DMS79 treated with DMSO at 0.1 percent for 48 hours (cell line): ENCODE data around the gene ERG.

Experiments
- DNase-seq: peaks from one replicate; lab custom pipeline; 2025; lab: John Stamatoyannopoulos, UW

Gene ERG

GRCh38 chr21:38389896-38390295, 108.4 kb downstream of the ERG start:
- DNase-seq = no peak

- DNase-seq = no peak
Measured at GRCh38 chr21:38389354-38389676, 109.0 kb downstream of the ERG start.

- no peak for DNase-seq
Measured at GRCh38 chr21:38388647-38389353, 109.5 kb downstream of the ERG start.

GRCh38 chr21:38388203-38388602, 110.1 kb downstream of the ERG start:
- no peak for DNase-seq

GRCh38 chr21:38386967-38387366, 111.3 kb downstream of the ERG start:
- no peak for DNase-seq

- no peak for DNase-seq
Measured at GRCh38 chr21:38385427-38386175, 112.7 kb downstream of the ERG start.

- DNase-seq = no peak
Measured at GRCh38 chr21:38384675-38385426, 113.4 kb downstream of the ERG start.

- no peak for DNase-seq
Measured at GRCh38 chr21:38384238-38384560, 114.1 kb downstream of the ERG start.

- DNase-seq = no peak
Measured at GRCh38 chr21:38383411-38384237, 114.7 kb downstream of the ERG start.

- DNase-seq = no peak
Measured at GRCh38 chr21:38380481-38381137, 117.7 kb downstream of the ERG start.

- DNase-seq = no peak
Measured at GRCh38 chr21:38379147-38379546, 119.1 kb downstream of the ERG start.

- no peak for DNase-seq
Measured at GRCh38 chr21:38377165-38378088, 120.8 kb downstream of the ERG start.

GRCh38 chr21:38376693-38377092, 121.6 kb downstream of the ERG start:
- no peak for DNase-seq

- DNase-seq = no peak
Measured at GRCh38 chr21:38376235-38376634, 122.0 kb downstream of the ERG start.

GRCh38 chr21:38367646-38368045, 130.6 kb downstream of the ERG start:
- DNase-seq = no peak

- no peak for DNase-seq
Measured at GRCh38 chr21:38365521-38365920, 132.8 kb downstream of the ERG start.

GRCh38 chr21:38363693-38364092, 134.6 kb downstream of the ERG start:
- DNase-seq = no peak

GRCh38 chr21:38361324-38361723, 137.0 kb downstream of the ERG start:
- DNase-seq = no peak

GRCh38 chr21:38359835-38360234, 138.4 kb downstream of the ERG start:
- DNase-seq = no peak

GRCh38 chr21:38359090-38359489, 139.2 kb downstream of the ERG start:
- DNase-seq = no peak

GRCh38 chr21:38358666-38359065, 139.6 kb downstream of the ERG start:
- no peak for DNase-seq
